ENCODE results near the gene CAD.

GRCh38 chr2:27209621-27210401 is 7.4 kb upstream of the CAD start:
- TF ChIP-seq CTCF (conservative IDR thresholded peaks at IDR 0.05 in 1 of 2, IDR thresholded peaks at IDR 0.05 in 1 of 2; ENCODE audit: low read depth in 1 of 2, low read length in 2 of 2) (no peak), EZH2 (IDR thresholded peaks at IDR 0.05; ENCODE audit: low read length, missing control alignments) (no peak)
